AG10803 (cell line): ENCODE data around the gene AOPEP.
A peak's percentile ranks its signal among the peaks of the same experiment; 100 is the strongest.

Experiments used
- DNase-seq: peaks from one replicate; pipeline ENCODE4 v3.0.0; 2010; ENCODE audit warnings: low read depth
- H3K4me3 ChIP-seq: 2 replicates; pipeline ENCODE4 v1.5.1; 2011; ENCODE audit warnings: mild to moderate bottlenecking, low read length, control low read depth
- CTCF ChIP-seq: conservative IDR thresholded peaks from 2 replicates; pipeline ENCODE4 v1.5.1; 2011; ENCODE audit warnings: mild to moderate bottlenecking, low read length, control low read depth, inconsistent platforms

Gene AOPEP

GRCh38 chr9:94726495-94727191 is at the start of gene AOPEP:
AOPEP (plus strand) TSS chr9:94726699; CDS start chr9:94759784, 33,085 bp downstream.
- H3K4me3 ChIP-seq, result peak within 1 kb of the TSS; percentile 79
- TF ChIP-seq CTCF, result no peak
- peak; percentile 94 for DNase-seq

- TF ChIP-seq CTCF, result no peak
- no peak overlapping the region for H3K4me3 ChIP-seq
- DNase-seq, result no peak
Observed at GRCh38 chr9:94677929-94678328, 48.6 kb upstream of the AOPEP start.

- no peak overlapping the region for H3K4me3 ChIP-seq
- no peak for TF ChIP-seq CTCF
- DNase-seq, result no peak
Observed at GRCh38 chr9:94679587-94679986, 46.9 kb upstream of the AOPEP start.

- no peak for DNase-seq
- TF ChIP-seq CTCF, result no peak
Observed at GRCh38 chr9:94680020-94680419, 46.5 kb upstream of the AOPEP start.

GRCh38 chr9:94680621-94681020 is 45.9 kb upstream of the AOPEP start:
- TF ChIP-seq CTCF, result no peak
- no peak for DNase-seq
- no peak overlapping the region for H3K4me3 ChIP-seq

More at GRCh38 chr9:94680020-94680419, 46.5 kb upstream of the AOPEP start:
- no peak overlapping the region for H3K4me3 ChIP-seq

GRCh38 chr9:94681508-94681907 is 45.0 kb upstream of the AOPEP start:
- H3K4me3 ChIP-seq, result 0 out of 2 replicates have a peak overlapping the region, but pooled peaks have one; percentile 3
- peak; percentile 85 for DNase-seq
- TF ChIP-seq CTCF, result peak; percentile 87

GRCh38 chr9:94685359-94685758 is 41.1 kb upstream of the AOPEP start:
- no peak for TF ChIP-seq CTCF
- no peak for DNase-seq
- H3K4me3 ChIP-seq, result no peak overlapping the region
